GM21423 (cell line): Measurements from ENCODE around the gene CYP2W1.
"Not testable (repeated sequence)": the region's sequence is repeated elsewhere in the genome, so short reads cannot be mapped to it uniquely, and the experiment has no call there.

Experiments used
- ATAC-seq: cut with Tn5 transposase; IDR thresholded peaks from one replicate; pipeline ENCODE4 v1.9.1; 2021; ENCODE audit warnings: mild to moderate bottlenecking, moderate library complexity; ENCODE audit not compliant: unreplicated experiment

Gene CYP2W1

GRCh38 chr7:983004-983615, at the start of gene CYP2W1:
Gene CYP2W1, plus strand, starts transcription at chr7:983181. Its CDS starts 31 bp downstream, at chr7:983212.
- no peak for ATAC-seq

GRCh38 chr7:934469-935163, 48.4 kb upstream of the CYP2W1 start:
- ATAC-seq: no peak

- no peak for ATAC-seq
These were observed 47.7 kb upstream of the CYP2W1 start for GRCh38 chr7:935164-935873.

- no peak for ATAC-seq
These were observed 47.1 kb upstream of the CYP2W1 start for GRCh38 chr7:935874-936385.

- ATAC-seq: peak; percentile 76
These were observed 46.5 kb upstream of the CYP2W1 start for GRCh38 chr7:936386-937054.

GRCh38 chr7:937856-938484, 45.0 kb upstream of the CYP2W1 start:
- no peak for ATAC-seq

- no peak for ATAC-seq
These were observed 44.3 kb upstream of the CYP2W1 start for GRCh38 chr7:938546-939185.

GRCh38 chr7:939843-940242, 43.1 kb upstream of the CYP2W1 start:
- no peak for ATAC-seq

- ATAC-seq: no peak
These were observed 42.2 kb upstream of the CYP2W1 start for GRCh38 chr7:940599-941408.

GRCh38 chr7:943793-944192, 39.2 kb upstream of the CYP2W1 start:
- ATAC-seq: not testable (repeated sequence)

GRCh38 chr7:944744-945143, 38.2 kb upstream of the CYP2W1 start:
- ATAC-seq: no peak

GRCh38 chr7:945147-945555, 37.8 kb upstream of the CYP2W1 start:
- no peak for ATAC-seq

GRCh38 chr7:945556-946255, 37.3 kb upstream of the CYP2W1 start:
- ATAC-seq: no peak

- no peak for ATAC-seq
These were observed 36.6 kb upstream of the CYP2W1 start for GRCh38 chr7:946256-946996.

GRCh38 chr7:947391-948210, 35.4 kb upstream of the CYP2W1 start:
- ATAC-seq: no peak

GRCh38 chr7:949021-949934, 33.7 kb upstream of the CYP2W1 start:
- no peak for ATAC-seq
